Measurements from ENCODE around the gene SLC12A8.

Gene SLC12A8

DNA sequence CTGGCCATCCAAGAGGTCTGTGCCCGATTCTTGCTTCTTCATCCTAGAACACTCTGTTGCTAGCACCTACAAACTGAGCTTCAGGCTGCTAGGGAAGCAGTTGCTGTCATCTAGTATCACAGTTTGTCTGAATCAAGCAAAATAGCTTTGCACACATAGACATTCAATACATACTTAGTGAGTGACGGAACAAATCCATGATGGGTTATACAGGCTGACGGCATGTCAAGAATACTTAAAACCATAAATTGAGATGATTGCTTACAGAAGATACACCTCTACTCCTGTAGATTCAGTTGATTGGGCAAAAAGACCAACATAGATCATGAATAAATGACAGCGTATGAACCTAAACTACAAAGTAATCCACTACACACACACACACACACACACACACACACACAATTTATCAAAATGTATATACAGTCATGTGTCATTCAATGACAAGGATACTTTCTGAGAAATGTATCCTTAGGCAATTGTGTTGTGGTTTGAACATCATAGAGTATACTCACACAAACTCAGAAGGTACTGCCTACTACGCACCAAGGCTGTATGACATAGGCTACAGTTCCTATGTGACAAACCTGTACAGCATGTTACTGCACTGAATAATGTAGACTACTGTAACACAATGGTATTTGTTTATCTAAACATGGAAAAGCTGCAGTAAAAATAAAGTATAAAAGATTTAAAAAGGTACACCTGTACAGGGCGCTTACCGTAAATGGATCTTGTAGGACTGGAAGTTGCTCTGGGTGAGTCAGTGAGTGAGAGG lies 142.4 kb downstream of the SLC12A8 start:
- no peak for DNase-seq

DNA sequence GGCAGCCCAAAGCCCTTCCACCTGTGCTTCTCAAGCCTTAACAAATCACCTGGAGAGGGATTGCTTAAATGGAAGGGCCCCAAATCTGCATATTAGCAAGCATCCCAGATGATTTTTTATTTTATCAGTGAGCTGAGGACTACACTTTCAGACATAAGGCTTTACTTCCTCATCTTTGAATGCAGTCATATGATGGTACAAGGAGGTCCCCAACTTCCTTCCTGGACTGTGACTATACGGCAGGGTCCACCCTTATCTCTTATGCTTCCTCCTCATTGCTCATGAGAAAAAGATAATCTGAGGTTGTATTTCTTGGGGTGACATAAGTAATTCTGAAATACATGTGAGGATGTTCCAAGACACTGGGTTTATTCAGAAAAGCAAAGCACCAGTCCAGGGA lies 143.1 kb downstream of the SLC12A8 start:
- DNase-seq, result peak; percentile 51 to 65

DNA sequence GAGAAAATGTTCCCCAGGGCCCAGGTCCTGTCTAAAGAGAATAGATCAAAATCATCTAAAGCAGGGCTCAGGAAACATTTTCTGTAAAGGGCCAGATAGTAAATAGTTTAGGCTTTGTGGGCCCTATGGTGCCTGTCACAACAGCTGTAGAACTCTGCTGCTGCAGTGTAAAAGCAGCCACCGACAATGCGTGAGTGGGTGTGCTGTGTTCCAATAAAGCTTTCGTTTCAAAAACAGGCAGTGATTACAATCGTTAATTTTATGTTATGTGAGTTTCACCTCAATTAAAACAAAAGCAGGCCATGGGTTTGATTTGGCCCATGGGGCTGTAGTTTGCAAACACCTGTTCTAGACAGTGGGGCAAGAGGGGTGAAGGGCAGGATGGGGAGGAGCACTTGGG lies 144.3 kb downstream of the SLC12A8 start:
- DNase-seq, result no peak

DNA sequence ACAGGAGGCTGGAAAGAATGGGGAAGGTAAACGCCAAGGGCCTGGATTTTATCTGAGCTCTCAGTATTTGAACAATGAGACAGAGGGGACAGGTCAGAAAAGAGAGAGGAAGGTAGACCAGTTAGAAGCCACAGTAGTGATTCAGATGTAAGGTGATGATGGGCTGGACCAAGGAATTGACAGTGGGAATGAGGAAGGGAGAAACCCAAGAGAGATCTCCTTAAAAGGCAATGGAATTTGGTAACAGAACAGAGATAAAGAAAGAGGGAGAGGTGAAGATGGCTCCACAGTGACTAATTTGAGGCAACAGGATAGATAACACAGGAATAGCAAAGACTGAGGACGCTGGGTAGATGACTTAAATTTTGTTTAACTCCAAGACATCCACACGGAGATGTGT lies 145.3 kb downstream of the SLC12A8 start:
- no peak for DNase-seq

DNA sequence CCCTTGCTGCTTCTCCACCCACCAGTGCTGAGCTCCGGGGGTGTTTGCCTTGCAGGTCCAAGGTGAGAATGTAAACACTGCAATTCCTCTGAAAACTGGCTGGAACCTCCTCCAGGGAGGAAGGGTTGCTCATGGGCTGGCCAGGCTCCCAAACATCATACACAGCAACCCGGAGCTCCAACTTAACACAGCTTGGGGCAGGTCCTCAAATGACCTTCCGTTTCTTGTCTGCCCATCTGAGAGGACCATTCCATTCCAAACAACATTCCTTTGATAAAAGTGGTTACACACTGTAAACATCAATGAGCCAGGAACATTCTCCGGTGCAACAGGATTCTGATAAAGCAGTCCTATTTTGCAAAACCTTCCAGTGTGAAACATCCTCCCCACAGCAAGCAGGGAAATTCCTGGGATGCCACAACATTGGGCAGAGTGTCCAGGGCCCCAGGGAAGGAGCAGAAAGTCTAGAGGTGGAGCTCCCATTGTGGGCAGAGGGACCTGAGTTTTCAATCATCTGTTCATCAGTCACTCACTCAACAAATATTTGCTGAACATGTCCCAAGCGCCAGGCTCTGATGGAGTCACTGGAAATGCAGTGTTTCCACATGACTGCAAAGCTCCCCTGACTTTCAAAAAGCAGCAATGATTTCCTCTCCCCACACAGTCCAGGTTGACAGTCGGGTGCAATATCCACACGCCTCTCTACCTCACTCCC lies 149.5 kb downstream of the SLC12A8 start:
- no peak for DNase-seq

DNA sequence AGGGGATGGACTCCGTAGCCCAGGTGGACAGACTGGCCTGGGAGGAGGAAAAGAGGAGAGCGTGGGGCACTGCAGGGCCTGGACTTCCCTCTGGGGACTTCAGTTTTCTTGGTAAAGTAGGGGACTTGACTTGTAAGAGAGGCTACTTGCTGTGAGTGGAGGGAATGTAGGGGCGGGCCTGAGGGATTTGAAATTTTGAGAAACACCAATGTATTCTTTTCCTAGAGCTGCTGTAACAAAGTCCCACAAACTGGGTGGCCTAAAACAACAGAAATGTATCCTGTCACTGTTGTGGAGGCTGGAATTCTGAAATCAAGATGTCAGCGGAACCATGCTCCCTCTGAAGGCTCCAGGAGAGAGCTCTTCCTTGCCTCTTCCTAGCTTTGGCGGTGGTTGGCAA lies 150.9 kb downstream of the SLC12A8 start:
- no peak for DNase-seq

DNA sequence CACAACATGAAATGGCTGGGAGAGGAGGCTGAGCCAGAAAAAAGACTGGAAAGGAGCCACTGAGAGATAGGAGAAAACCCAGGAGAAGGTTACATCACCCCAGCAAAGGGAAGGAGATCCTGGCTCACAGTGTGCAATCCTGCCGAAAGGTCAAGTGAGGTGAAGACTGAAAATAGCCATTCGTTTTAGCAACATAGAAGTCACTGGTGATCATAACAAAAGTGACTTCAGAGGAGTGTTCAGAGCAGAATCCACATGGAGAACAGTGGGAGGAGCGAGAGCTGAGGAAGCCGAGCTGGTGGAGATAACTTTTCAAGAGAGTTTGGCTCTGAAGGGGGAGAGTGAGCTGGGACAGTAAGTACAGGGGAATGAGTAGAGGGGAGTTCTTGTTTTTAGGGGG lies 151.4 kb downstream of the SLC12A8 start:
- no peak for DNase-seq

DNA sequence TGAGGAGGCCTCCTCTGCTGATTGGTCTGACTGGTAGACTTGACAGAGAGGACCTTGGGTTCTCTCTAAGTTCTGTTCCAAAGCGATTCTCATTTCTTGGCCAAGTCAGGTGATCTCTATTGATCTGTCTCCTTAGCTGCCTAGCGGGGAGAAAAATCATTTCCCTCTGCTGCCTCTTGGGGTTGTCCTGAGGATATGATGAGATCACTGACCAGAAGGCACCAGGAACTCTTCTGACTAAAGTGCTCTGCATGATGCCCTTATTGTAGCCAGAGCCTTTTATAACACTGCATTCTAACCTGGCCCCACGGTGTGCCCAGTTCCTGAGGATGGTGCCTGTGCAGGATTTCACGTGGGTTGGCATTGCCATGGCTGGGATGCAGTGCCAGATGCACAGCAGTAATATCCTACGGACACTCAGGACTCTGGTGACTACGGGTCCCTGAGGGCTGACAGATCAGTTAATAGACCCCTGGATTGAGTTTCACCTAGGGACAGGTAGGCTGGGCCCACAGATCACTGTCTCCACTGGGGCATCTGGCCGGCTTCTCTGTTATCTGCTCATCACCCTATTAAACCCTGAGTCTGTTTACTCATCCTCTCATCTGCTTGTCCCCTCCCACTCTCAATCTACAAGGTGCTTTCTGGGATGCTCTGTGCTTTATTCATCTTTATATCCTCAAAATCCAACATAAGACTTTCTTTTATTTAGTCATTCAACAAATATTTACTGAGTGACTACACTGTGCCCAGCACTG lies 152.9 kb downstream of the SLC12A8 start:
- DNase-seq, result no peak

DNA sequence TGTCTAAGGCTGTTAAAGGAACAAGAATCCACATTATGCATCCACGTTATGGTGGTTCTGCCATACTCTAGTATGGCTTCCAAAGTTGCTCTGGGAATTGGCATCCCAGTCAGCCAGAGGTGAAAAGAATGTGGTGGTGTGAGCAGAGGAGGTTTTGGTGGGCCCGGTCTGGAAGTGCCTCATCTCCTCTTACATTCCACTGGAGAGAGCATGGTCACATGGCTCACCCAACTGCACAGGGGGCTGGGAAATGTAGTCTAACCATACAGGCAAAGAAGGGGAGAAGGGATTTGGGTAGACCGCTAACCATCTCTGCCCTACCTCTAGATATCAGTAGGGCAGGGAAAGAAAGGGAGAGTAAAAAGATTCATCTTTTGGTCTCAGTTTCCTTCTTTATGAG lies 153.6 kb downstream of the SLC12A8 start:
- DNase-seq, result no peak

DNA sequence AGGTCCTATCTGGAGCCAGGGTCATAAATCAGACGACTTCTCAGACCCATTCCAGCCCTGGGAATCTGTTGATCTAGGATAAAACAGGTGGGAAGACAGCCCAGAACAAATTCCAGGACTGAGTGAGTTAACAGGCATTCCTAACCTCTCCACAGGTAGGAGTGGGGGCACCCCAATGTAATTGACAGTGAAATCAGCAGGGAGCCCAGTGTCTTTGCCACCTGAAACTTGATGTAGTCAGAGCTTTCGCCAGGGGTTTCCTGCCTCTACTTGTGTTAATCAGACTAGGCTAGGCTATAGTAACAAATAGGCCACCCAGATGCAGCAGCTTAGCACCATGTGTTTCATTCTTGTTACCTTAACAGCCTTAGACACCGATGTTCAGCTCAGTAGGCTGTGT lies 154.0 kb downstream of the SLC12A8 start:
- no peak for DNase-seq

DNA sequence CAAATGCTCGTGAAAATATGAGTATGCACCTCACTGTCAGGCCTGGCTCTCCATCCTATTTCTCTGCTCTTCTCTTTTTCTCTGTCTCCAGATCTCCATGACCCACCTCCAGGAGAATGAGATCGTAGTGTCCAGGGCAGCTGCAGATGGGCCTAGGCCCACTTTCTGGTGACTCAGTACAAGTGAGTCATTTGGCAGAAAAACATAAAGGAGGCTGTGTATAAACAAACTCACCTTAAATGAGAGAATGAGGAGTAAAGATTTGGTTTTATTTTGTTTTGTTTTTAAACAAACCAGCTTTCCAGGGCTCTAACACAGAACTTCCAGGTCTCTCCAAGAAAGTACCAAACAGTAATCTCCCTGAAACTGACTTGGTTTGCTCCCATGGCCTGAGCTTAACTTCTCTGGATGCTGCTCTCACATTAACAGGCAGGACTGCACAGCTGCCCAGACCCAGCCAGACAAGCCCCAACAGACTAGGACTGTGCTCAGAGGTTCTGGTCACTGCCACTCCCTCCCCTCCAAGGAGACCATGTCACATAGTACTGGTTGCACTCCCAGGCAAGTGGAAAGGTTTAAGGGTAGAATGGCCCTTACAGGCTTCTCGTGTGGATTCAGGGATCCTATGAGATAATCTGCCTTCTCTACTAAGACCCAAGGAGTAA lies 155.2 kb downstream of the SLC12A8 start:
- DNase-seq, result no peak

DNA sequence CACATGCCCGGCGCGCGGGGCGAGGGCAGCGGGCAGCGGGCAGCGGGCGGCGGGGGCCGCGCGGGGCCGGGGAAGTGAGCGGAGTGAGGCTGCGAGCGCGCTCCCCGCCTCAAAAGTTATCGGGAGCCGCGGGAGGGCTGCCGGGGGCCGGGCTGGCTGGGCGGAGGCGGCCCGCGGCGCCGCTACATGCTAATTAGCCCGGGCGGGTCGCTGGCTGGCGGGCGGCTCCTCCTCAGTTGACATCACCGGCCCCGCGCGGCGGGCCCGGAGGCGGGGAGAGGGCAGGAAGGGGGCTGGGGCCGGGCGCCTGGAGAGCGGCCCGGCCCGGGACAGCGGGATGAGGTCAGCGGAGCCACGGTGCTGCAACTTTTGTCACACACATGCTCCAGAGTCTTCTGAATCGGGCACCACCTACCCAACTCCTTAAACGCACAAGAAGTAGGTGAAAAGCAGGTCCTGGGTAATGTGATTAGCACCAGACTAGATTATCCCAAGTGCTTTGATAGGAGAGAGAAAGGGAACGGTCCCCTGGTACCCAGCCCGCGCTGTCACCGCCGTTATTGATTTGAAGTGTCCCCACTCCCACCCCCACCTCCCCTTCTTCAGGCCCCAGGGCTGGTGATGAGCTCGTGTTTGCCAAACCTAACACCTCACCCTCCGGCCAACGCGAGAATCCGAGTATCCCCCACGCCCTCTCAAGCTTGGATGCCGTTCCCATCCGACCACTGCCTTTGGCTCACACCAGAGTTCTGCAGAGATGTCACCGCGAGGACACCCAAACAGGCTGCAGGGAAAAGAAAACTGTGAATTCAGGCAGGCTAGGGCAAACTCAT lies 156.4 kb downstream of the SLC12A8 start, which contains the start of gene HEG1:
Gene HEG1, minus strand, starts transcription at position 85 of the 833 bp plus-strand sequence. CDS start 107 bp downstream, outside the sequence.
- DNase-seq, result peak; percentile 20

DNA sequence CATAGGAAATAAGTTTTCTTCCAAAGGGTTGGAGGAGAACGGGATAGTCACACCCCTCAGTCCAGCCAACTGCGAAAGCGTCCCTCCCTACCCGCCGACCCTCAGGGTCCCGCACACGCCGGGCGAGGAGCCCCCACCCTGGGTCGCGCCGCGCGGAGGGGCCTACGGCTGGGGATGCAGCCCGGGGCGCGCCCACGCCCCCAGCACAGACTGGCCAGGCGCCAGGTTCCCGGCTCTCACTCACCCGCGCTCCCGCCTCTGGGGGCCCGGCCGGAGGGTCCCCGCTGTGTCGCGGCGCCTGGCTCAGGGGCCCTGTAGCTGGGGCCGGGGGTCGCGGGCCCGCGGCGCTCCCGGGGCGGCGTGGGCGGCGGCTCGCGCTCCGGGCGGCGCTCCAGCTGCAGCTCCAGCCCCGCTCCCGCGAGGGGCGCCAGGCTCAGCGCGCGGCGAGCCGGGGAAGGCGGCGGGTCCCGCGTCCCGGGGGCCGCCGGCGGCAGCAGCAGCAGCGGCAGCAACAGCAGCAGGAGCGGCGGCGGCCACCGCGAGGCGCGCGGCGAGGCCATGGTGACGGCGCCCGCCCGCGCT lies 157.1 kb downstream of the SLC12A8 start:
- no peak for DNase-seq

DNA sequence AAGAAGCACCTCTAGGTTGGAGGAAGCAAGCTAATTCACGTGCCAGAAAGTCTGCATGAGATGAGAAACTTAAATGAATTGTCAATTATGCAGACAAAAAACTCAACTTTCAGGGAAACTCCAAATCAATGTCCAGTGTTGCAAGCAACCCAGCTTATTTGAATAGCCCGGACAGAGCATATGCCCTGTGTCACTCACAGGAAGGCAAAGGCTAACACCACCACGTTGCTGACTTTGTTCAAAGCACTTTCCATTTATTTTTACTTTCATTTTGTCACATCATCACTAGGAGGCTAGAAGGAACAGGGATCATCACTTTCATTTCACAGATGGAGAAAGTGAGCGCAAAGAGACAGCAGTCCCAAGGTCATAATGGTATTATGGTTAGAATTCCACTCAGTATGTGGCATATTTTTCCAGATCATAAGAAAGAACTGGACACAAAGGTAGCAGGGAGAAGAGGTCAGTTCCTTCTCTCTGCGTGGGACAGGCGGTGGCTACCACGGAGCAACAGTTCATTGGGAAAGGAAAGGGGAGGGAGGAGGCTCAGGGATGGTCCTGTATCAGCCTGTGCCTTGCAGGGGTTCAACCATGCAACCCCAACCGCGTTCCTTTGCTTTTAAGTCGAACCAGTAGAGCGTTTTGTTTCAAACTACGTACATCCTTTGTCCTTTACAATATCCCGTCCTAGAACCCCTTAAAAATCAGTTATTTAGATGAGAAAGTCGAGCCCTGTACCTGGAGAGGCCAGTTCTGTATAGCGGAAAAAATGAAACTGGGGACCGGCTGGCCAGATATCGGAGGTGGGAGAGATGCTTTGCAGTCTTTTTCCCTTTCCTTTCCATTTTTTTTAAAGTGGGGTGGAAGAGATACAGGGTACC lies 157.9 kb downstream of the SLC12A8 start:
- peak in 1 of 2 experiments; percentile 18 for DNase-seq

DNA sequence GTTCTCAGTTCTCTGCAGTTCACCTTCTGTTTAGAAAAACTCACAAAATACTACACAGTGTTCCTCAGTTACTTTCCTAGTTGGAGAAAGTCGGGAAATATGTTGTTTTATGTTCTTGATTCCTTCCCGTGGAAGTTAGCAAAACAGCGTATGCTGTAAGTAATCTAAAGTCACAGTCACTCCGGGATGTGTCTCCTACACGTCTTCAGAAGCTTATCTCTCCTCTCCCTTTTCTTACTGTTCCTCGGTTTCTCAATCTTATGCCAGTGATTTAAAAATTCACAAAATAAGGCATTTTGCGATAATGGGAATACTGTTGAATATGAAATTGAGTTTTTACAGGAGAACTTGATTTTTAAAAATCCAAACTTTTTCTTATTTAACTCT lies 158.5 kb downstream of the SLC12A8 start:
- no peak for DNase-seq

DNA sequence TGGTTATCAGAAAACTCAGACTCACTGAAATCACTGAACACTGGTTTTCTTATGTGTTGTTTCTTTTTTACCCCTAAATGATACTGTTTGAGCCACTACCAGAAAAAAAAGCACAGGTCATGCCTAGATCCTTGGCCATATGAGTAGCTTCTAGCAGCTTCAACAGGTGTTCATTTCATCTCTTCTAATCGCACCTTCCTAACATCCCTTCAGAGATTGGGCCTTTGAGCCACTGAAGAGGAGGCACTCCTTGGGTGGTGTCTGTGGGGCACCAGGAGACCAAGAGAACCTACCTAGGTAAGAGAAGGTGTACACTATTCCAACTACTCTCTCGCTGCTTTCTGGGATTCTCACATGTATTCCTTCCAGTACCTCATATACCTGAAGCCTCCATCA lies 159.2 kb downstream of the SLC12A8 start:
- DNase-seq, result no peak

DNA sequence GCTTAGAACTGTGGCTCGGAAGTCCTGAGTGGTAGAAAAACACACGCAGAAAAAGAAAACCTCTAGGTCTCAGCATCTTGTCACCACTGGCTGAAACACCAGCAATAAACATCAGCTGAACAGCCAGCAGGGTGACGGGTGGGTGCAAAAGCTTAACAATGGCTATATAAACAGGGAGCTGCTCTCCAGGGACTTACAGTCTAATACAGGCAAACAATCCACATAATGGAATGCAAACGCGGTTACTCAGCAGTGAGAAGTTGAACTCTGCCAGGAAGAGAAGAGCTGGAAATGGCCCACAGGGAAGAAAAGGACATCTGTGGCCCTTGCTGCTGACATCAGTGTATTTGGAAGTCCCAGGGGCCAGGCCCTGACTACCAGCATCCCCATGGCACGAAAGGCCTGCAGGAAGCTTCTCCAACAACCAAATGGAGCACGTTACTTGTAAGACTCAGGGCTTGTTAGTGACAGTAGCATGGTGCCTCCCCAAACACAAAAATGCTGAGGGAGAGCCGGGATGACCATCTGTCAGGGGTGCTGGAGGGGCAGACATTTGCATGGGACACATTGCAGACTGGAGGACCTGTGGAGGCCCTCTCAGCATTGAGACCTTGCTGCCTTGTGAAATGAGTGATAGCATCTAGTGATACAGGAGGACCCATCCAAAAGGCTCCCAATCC lies 159.8 kb downstream of the SLC12A8 start:
- DNase-seq, result no peak

DNA sequence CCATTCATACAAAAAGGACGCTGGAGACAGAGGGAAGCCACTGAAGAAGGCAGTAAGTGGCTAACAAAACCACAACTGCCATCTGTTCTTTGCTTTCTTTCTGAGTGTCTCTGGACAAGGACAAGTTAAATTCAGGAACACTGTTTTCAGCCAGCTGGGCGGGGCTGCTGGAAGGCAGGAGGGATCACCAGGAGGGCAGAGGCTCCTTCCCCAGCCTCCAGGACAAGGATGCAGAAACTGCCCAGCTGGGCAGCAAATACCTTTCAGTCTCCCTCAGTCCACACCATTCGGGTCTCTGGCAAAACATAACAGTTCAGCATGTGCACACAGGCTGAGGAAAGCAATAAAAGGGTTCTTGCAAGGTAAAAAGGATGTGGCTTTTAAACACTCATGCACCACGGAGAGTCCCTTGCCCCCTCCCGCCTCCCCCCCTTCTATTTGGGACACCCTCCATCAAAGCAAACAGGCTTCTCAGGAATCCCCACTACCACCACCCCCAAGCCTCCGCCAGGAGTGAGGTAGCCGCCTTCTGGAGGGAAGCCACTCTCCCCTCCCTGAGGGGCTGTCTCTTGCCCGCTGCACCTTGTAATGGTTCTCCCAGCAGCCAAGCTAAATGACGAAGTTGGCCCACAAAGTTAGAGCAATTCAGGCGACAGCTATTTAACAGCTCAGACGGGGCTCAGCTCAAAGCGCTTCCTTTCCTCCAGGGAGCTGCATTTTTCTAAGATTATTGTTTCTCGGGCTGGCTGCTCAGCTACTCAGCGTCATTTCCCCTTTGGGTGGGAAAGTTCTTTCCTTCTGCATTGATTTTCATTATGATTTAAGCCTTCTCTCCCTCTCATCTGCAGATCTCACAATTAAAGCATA lies 160.6 kb downstream of the SLC12A8 start:
- DNase-seq, result peak; percentile 4 to 48

DNA sequence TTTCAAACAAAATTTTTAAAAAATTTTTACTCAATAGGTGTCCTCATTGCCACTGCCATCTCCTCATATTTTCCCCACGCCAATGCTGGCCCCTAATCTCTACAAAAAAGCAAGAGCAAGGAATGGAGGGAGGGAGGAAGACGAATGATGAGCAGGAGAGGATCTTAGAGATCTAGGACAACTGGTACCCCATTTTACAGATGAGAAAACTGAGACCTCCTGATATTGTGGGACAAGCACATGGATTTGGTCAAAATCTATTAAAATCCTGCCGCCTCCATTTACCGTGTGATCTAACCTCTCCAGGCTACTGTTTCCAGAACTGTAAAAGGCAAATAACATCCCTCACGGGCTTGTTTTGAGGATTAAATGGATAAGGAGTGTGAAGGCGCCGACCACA lies 161.3 kb downstream of the SLC12A8 start:
- DNase-seq, result no peak
